GM12892 (cell line): ENCODE data around the gene TENM4.
"Not testable (repeated sequence)": the region's sequence is repeated elsewhere in the genome, so short reads cannot be mapped to it uniquely, and the experiment has no call there.

ENCODE experiments used
- DNase-seq: peaks from one replicate; pipeline ENCODE4 v3.0.0; 2011; ENCODE audit not compliant: insufficient read length
- FAIRE-seq: peaks from 2 replicates; lab custom pipeline; 2011; peaks lifted over from hg19 to GRCh38; lab: Jason Lieb, UNC
- POLR2A ChIP-seq: IDR thresholded peaks from 2 replicates; pipeline ENCODE4 v1.6.1; 2011; ENCODE audit warnings: low read depth, low read length, control low read depth
- POLR2AphosphoS5 ChIP-seq: IDR thresholded peaks from 2 replicates; pipeline ENCODE4 v1.6.1; 2011; ENCODE audit warnings: low read depth, low read length, control low read depth
- TAF1 ChIP-seq: IDR thresholded peaks from 2 replicates; pipeline ENCODE4 v1.6.1; 2011; ENCODE audit warnings: low read depth, mild to moderate bottlenecking, control low read depth, low read length, borderline replicate concordance

TENM4 gene

GRCh38 chr11:78647986-78648875, 792.6 kb downstream of the TENM4 start:
- no peak for DNase-seq
- FAIRE-seq, result no peak
- no peak for TF ChIP-seq POLR2A
- TF ChIP-seq TAF1, result no peak
- TF ChIP-seq POLR2AphosphoS5, result no peak

GRCh38 chr11:78647266-78647915, 793.4 kb downstream of the TENM4 start:
- no peak for FAIRE-seq
- no peak for DNase-seq
- no peak for TF ChIP-seq POLR2AphosphoS5
- TF ChIP-seq TAF1, result no peak
- TF ChIP-seq POLR2A, result no peak

- no peak for TF ChIP-seq TAF1
- no peak for TF ChIP-seq POLR2A
- no peak for TF ChIP-seq POLR2AphosphoS5
- no peak for DNase-seq
- peak; percentile 86 for FAIRE-seq
Observed at GRCh38 chr11:78646564-78647185, 794.2 kb downstream of the TENM4 start.

- DNase-seq, result peak; percentile 41
- FAIRE-seq, result peak; percentile 95
- TF ChIP-seq POLR2A, result no peak
Observed at GRCh38 chr11:78645226-78646202, 795.3 kb downstream of the TENM4 start.

GRCh38 chr11:78643676-78644056, 797.2 kb downstream of the TENM4 start:
- no peak for FAIRE-seq
- DNase-seq, result no peak
- no peak for TF ChIP-seq POLR2A
- TF ChIP-seq TAF1, result no peak
- TF ChIP-seq POLR2AphosphoS5, result no peak

GRCh38 chr11:78642979-78643675, 797.7 kb downstream of the TENM4 start:
- FAIRE-seq (no peak), DNase-seq (no peak)
- TF ChIP-seq POLR2AphosphoS5 (no peak), TAF1 (no peak), POLR2A (no peak)

GRCh38 chr11:78641541-78641940, 799.3 kb downstream of the TENM4 start:
- DNase-seq, result no peak
- TF ChIP-seq POLR2A (no peak), TAF1 (no peak), POLR2AphosphoS5 (no peak)
- no peak for FAIRE-seq

- no peak for TF ChIP-seq POLR2A
- no peak for TF ChIP-seq POLR2AphosphoS5
- no peak for TF ChIP-seq TAF1
- DNase-seq (no peak), FAIRE-seq (no peak)
Observed at GRCh38 chr11:78638704-78639380, 802.0 kb downstream of the TENM4 start.

- FAIRE-seq, DNase-seq: not testable (repeated sequence)
Observed at GRCh38 chr11:78637527-78637926, 803.3 kb downstream of the TENM4 start.
